GM21367 (cell line): ENCODE data around the gene PTTG1.

Experiments
- ATAC-seq: cut with Tn5 transposase; IDR thresholded peaks from one replicate; pipeline ENCODE4 v1.9.1; 2021; ENCODE audit not compliant: unreplicated experiment

Gene PTTG1

GRCh38 chr5:160452036-160452435 lies 30.4 kb downstream of the PTTG1 start:
- no peak for ATAC-seq

GRCh38 chr5:160452795-160453194 lies 31.1 kb downstream of the PTTG1 start:
- no peak for ATAC-seq

- ATAC-seq = no peak
Measured at GRCh38 chr5:160453751-160454150, 32.1 kb downstream of the PTTG1 start.

- no peak for ATAC-seq
Measured at GRCh38 chr5:160455600-160455999, 33.9 kb downstream of the PTTG1 start.

GRCh38 chr5:160456480-160457177 lies 35.0 kb downstream of the PTTG1 start:
- ATAC-seq = no peak

- no peak for ATAC-seq
Measured at GRCh38 chr5:160457252-160457651, 35.6 kb downstream of the PTTG1 start.

- ATAC-seq = peak; percentile 72
Measured at GRCh38 chr5:160458806-160459800, 37.4 kb downstream of the PTTG1 start.

- ATAC-seq = no peak
Measured at GRCh38 chr5:160460377-160461049, 38.9 kb downstream of the PTTG1 start.

- ATAC-seq = no peak
Measured at GRCh38 chr5:160461378-160461777, 39.7 kb downstream of the PTTG1 start.

- peak; percentile 32 for ATAC-seq
Measured at GRCh38 chr5:160462167-160462566, 40.5 kb downstream of the PTTG1 start.

GRCh38 chr5:160463227-160463626 lies 41.6 kb downstream of the PTTG1 start:
- no peak for ATAC-seq

- ATAC-seq = no peak
Measured at GRCh38 chr5:160463740-160464465, 42.2 kb downstream of the PTTG1 start.

GRCh38 chr5:160464466-160464797 lies 42.8 kb downstream of the PTTG1 start:
- no peak for ATAC-seq

GRCh38 chr5:160466116-160466515 lies 44.5 kb downstream of the PTTG1 start:
- ATAC-seq = no peak

GRCh38 chr5:160466889-160467554 lies 45.4 kb downstream of the PTTG1 start:
- ATAC-seq = no peak

- peak; percentile 88 for ATAC-seq
Measured at GRCh38 chr5:160467555-160468362, 46.1 kb downstream of the PTTG1 start.

GRCh38 chr5:160468363-160468975 lies 46.8 kb downstream of the PTTG1 start:
- ATAC-seq = no peak

- no peak for ATAC-seq
Measured at GRCh38 chr5:160469156-160470144, 47.8 kb downstream of the PTTG1 start.
